ENCODE data around the gene APOL1. TPM values are rescaled to one million over a fixed set of nuclear protein-coding genes. Genes with fewer than 3 reads are reported as not detected.

APOL1 gene
- total RNA-seq, 2 experiments from 2014 or later: 13.8 to 17.1 TPM

DNA sequence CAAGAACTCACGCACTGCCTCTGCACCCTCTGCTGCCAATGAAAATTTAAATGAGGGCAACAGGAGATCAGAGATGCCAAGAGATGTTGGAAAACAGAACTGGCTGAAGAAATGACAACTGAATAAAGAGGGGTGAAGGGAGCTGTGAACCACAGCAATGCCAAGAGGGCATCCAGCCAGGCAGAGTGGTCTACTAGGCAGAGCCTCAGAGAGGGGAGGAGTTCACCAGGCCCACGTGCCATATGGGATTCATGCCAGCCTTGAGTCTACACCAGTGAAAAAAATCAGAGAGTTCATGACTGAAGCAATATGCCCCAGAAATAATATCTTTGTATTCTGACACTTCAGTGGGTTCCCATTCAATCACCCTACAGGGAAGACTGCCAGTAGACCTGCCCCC is 18.0 kb upstream of the APOL1 start:
- ChIA-PET POLR2A (interaction anchor here (1.2 kb wide), 1 partner anchor 42 kb away, joined by 4 read pairs; no protein-coding TSS in a partner anchor), CTCF (interaction anchor here (0.6 to 1.2 kb wide), 2 partner anchors 19 to 80 kb away, joined by 3 read pairs; no protein-coding TSS in a partner anchor)
- Mint-ChIP-seq H3K36me3 (ENCODE audit: low read depth) (peaks cover 79% of the 10 kb centered on the region), H3K9me3 (no peaks in the 10 kb centered on the region), H3K4me1 (ENCODE audit: low read depth) (peaks cover 57% of the 10 kb centered on the region), H3K27ac (peak overlapping the region; percentile 81), H3K27me3 (no peaks in the 10 kb centered on the region), H3K4me3 (peak overlapping the region; percentile 98)
- ATAC-seq (no peak), DNase-seq (no peak)
- TF ChIP-seq, protein P1, sequence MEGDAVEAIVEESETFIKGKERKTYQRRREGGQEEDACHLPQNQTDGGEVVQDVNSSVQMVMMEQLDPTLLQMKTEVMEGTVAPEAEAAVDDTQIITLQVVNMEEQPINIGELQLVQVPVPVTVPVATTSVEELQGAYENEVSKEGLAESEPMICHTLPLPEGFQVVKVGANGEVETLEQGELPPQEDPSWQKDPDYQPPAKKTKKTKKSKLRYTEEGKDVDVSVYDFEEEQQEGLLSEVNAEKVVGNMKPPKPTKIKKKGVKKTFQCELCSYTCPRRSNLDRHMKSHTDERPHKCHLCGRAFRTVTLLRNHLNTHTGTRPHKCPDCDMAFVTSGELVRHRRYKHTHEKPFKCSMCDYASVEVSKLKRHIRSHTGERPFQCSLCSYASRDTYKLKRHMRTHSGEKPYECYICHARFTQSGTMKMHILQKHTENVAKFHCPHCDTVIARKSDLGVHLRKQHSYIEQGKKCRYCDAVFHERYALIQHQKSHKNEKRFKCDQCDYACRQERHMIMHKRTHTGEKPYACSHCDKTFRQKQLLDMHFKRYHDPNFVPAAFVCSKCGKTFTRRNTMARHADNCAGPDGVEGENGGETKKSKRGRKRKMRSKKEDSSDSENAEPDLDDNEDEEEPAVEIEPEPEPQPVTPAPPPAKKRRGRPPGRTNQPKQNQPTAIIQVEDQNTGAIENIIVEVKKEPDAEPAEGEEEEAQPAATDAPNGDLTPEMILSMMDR (IDR thresholded peaks at IDR 0.05): no peak
- intact Hi-C loops (cut with micrococcal nuclease): no loop called here

DNA sequence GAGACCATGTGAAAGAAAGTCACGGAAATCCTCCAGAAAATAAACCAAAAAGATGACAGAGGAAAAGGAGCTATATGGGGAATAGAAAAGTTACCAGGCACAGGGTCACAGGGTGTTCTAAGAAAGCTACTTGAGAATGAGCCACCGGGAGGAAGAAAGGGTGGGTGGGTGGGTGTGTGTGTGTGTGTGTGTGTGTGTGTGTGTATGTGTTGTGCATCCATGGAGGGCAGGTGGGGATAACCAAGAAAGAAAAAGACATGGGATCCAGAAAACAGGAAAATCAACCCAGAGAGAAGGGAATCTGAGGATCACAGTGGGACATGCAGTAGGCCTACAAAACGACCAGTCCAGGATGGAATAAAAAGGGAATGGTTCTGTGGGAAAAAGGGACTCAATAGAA is 17.3 kb upstream of the APOL1 start:
- Mint-ChIP-seq H3K27me3 (no peaks in the 10 kb centered on the region), H3K4me3 (peak overlapping the region; percentile 98), H3K36me3 (ENCODE audit: low read depth) (peaks cover 76% of the 10 kb centered on the region), H3K9me3 (no peaks in the 10 kb centered on the region), H3K4me1 (ENCODE audit: low read depth) (peaks cover 61% of the 10 kb centered on the region), H3K27ac (peak overlapping the region; percentile 19)
- ChIA-PET POLR2A (interaction anchor here (1.2 kb wide), 1 partner anchor 41 kb away, joined by 4 read pairs; no protein-coding TSS in a partner anchor), CTCF (interaction anchor here (0.6 to 2.5 kb wide), 5 partner anchors 18 to 251 kb away, joined by 3 to 6 read pairs (median 3); no protein-coding TSS in a partner anchor)
- DNase-seq: no peak
- intact Hi-C loops (cut with micrococcal nuclease): no loop called here
- TF ChIP-seq, protein P1 (IDR thresholded peaks at IDR 0.05): no peak
- ATAC-seq: no peak

DNA sequence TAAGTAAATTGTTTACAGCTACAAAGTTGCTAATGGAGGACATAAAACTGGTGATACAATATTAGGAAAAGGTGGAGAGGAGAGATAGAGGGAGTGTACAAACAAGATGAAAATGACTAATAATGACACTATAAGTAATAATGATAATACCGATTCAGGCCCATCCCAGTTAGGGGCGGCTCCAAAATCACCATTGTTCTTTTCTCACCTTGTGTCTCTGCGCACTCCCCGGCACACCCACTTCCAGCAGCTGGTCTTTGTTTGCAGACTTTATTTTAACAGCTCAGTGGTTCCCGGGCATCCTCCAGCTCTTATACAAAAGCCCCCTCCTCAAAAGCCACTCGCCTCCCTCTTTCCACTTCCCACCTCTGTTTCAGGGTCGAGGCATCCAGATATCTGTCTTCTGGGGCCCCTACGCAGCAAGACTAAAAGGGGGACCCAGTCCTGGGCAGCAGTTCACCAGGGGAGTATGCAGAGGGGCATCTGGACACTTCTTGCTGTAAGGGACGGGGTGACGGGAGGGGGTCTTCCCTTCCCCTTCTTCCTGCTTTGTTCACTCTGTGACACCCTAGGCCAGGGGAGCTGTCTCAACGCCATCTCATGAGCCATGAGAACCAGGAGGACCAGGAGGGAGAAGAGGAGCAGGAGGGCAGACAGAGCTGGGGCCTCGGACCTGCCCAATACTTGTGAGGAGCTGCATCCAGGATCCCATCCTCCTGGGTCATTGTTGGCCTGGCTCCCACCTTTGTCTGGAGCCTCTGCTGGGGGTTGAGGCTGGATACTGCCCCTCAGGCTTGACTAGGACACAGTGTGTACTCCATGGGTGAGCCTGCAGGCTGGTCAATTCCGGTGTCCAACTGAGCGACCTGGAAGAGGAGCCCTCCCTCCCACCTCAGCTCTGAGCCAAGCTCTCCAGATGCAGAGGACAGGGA is 16.3 kb upstream of the APOL1 start:
- peaks cover 67% of the 10 kb centered on the region for H3K36me3 Mint-ChIP-seq (ENCODE audit: low read depth)
- peaks cover 61% of the 10 kb centered on the region for H3K4me1 Mint-ChIP-seq (ENCODE audit: low read depth)
- DNase-seq (no peak), ATAC-seq (no peak)
- TF ChIP-seq, protein P1 (IDR thresholded peaks at IDR 0.05): no peak
- ChIA-PET POLR2A (interaction anchor here (0.8 to 4.1 kb wide), 8 partner anchors 9 to 588 kb away, joined by 3 to 24 read pairs (median 4); partner anchors contain the start of genes APOL1 and APOL6), CTCF (interaction anchor here (0.7 to 5.0 kb wide), 8 partner anchors 14 to 250 kb away, joined by 3 to 35 read pairs (median 4); no protein-coding TSS in a partner anchor)
- no peak overlapping the region for H3K27ac Mint-ChIP-seq
- H3K27me3 Mint-ChIP-seq: no peaks in the 10 kb centered on the region
- H3K4me3 Mint-ChIP-seq: peak overlapping the region; percentile 98
- no peaks in the 10 kb centered on the region for H3K9me3 Mint-ChIP-seq
- intact Hi-C loops (cut with micrococcal nuclease): no loop called here

DNA sequence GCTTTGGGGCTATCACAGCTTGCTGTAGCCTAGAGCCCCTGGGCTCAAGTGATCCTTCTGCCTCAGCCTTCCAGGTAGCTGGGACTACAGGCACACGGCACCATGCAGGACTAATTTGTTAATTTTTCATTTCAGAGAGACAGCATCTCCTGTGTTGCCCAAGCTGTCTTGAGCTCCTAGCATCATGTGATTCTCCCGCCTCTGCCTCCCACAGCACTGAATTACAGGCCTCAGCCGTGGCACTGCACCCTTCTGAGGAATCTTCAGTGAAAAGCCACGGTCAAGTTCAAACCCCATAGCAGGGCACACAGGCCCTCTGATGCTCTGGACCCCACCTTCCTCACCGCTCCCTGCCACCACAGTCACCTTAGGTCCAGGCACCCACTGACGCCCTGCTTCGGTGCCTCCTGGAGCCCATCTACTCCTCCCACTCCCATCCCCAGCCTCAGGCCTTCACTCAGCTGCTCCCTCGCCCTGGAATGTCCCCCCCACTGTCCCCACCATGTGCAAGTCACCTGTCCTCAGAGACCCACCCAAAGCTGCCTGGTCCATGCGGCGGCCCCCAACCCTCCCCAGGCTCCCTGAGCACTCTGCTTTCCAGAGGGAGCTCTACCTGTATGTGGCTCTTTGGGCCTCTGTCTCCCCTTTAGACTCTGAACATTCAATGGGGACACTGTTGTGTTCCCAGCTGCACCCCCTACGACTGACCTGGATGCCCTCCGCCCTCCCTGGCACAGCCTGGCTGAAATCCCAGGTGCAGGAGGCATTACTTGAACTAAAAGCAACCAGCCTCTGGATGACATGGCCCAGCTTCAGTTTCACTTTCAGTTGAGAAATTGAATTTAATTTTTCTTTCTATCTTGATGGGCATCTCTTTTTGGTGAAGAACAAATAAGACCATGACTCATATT is 15.2 kb upstream of the APOL1 start:
- Mint-ChIP-seq H3K9me3 (peaks cover 3% of the 10 kb centered on the region), H3K4me3 (peak overlapping the region; percentile 98), H3K4me1 (ENCODE audit: low read depth) (peaks cover 61% of the 10 kb centered on the region), H3K27ac (peak overlapping the region; percentile 97), H3K27me3 (no peaks in the 10 kb centered on the region), H3K36me3 (ENCODE audit: low read depth) (peaks cover 60% of the 10 kb centered on the region)
- peak; percentile 24 for ATAC-seq
- CTCF ChIA-PET: interaction anchor here (0.7 to 5.0 kb wide), 16 partner anchors 12 to 249 kb away, joined by 3 to 35 read pairs (median 4); no protein-coding TSS in a partner anchor
- DNase-seq: peak; percentile 38
- TF ChIP-seq, protein P1 (IDR thresholded peaks at IDR 0.05): no peak
- POLR2A ChIA-PET: interaction anchor here (0.9 to 4.1 kb wide), 11 partner anchors 10 to 589 kb away, joined by 3 to 24 read pairs (median 4); partner anchors contain the start of genes APOL1 and APOL6
- intact Hi-C loops (cut with micrococcal nuclease): no loop called here

Data from activated CD8-positive, alpha-beta T cell treated with anti-CD3 and anti-CD28 coated beads for 36 hours (primary cell).